ENCODE measurements around the gene RSRC1.

- TF ChIP-seq CTCF (IDR thresholded peaks at IDR 0.05; ENCODE audit: low read depth, low read length, poor library complexity, severe bottlenecking) (no peak), EZH2phosphoT487 (IDR thresholded peaks at IDR 0.05; ENCODE audit: borderline replicate concordance, low read length) (no peak)
Observed at GRCh38 chr3:158337110-158337509, 227.2 kb downstream of the RSRC1 start.

Data from DOHH2 (cell line).